Measurements from ENCODE around the gene TFPI. TPM values are rescaled to one million over a fixed set of nuclear protein-coding genes. Genes with fewer than 3 reads are reported as not detected.

The TFPI gene
- total RNA-seq, 1 experiment from 2014 or later: 65.7 TPM

DNA sequence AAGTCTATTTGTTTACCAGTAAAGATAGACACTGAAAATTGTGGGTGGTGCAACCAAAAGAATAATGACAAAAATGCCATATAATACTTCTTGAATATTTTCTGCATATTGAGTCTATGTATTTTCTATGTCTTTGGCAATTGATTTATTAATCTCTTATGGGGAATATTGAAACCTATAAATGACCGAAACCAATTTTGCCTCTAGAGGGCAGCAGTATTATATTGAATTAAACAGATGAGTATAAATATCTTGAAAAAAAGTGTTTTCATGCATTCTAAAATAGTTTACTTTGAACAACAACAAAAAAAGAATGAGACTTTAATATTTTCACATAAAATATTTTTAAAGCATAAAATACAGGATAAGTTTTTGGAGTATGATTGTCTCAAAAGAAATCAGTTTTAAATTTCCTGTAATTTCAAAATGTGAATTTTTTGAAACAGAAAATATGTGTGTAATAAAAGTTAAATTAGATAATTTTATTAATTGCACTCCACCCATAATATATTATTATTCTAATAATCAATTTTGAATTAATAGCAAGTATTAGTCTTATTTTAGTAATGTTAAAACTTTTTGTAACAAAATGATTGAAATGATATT, 56.3 kb downstream of the TFPI start:
- H3K4me3 ChIP-seq: no peak overlapping the region
- no peaks in the 10 kb centered on the region for H3F3A ChIP-seq (ENCODE audit: insufficient read depth, low read depth)
- ChIA-PET CTCF (no interaction called here), POLR2A (ENCODE audit: unreplicated experiment) (no interaction called here)
- no peak overlapping the region for H3K4me2 ChIP-seq
- DNase-seq: no peak
- TF ChIP-seq, protein P1, sequence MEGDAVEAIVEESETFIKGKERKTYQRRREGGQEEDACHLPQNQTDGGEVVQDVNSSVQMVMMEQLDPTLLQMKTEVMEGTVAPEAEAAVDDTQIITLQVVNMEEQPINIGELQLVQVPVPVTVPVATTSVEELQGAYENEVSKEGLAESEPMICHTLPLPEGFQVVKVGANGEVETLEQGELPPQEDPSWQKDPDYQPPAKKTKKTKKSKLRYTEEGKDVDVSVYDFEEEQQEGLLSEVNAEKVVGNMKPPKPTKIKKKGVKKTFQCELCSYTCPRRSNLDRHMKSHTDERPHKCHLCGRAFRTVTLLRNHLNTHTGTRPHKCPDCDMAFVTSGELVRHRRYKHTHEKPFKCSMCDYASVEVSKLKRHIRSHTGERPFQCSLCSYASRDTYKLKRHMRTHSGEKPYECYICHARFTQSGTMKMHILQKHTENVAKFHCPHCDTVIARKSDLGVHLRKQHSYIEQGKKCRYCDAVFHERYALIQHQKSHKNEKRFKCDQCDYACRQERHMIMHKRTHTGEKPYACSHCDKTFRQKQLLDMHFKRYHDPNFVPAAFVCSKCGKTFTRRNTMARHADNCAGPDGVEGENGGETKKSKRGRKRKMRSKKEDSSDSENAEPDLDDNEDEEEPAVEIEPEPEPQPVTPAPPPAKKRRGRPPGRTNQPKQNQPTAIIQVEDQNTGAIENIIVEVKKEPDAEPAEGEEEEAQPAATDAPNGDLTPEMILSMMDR (conservative IDR thresholded peaks at IDR 0.05): peak; percentile 69
- TF ChIP-seq EZH2 (IDR thresholded peaks at IDR 0.05; ENCODE audit: low read depth): no peak
- no peaks in the 10 kb centered on the region for H3K9me3 ChIP-seq (ENCODE audit: insufficient read depth, low read depth)
- no TSS peak for BruUV-seq (replicated peaks)
- no peaks in the 10 kb centered on the region for H3K79me2 ChIP-seq (ENCODE audit: low read depth)
- H3K4me1 ChIP-seq (replicated peaks; ENCODE audit: insufficient read depth): no peaks in the 10 kb centered on the region
- no peak overlapping the region for H2AFZ ChIP-seq
- no peaks in the 10 kb centered on the region for H3K9me2 ChIP-seq (ENCODE audit: insufficient read depth)
- H3K27ac ChIP-seq: no peak overlapping the region
- intact Hi-C loops (cut with micrococcal nuclease; ENCODE audit: unreplicated experiment): no loop called here
- no peaks in the 10 kb centered on the region for H3K36me3 ChIP-seq (ENCODE audit: low read depth)
- no peaks in the 10 kb centered on the region for H4K20me1 ChIP-seq (ENCODE audit: insufficient read depth)
- H3K27me3 ChIP-seq (ENCODE audit: insufficient read depth, low read depth): no peaks in the 10 kb centered on the region

DNA sequence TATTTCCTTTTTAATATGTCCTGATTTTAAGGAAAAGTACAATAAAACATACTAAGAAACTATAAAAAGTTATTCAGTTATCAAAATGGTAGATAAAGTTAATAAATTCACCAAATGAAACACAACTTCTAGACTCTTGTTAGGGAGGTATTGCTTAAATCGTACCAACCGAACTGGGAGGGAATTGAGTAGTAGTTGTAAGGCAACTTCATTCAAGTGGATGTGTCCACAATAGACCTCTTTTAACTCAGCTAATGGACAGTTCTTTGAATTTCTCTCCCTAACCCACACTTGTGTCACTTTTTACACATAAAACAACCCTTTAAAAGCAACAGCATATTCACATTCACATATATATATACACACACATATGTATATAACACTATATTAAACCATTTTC, 57.1 kb downstream of the TFPI start:
- Histone ChIP-seq H3K9me3 (ENCODE audit: insufficient read depth, low read depth) (no peaks in the 10 kb centered on the region), H3K4me2 (no peak overlapping the region), H3F3A (ENCODE audit: insufficient read depth, low read depth) (no peaks in the 10 kb centered on the region), H3K9me2 (ENCODE audit: insufficient read depth) (no peaks in the 10 kb centered on the region), H4K20me1 (ENCODE audit: insufficient read depth) (no peaks in the 10 kb centered on the region), H3K27me3 (ENCODE audit: insufficient read depth, low read depth) (no peaks in the 10 kb centered on the region), H3K4me1 (replicated peaks; ENCODE audit: insufficient read depth) (no peaks in the 10 kb centered on the region), H3K79me2 (ENCODE audit: low read depth) (no peaks in the 10 kb centered on the region), H2AFZ (no peak overlapping the region), H3K36me3 (ENCODE audit: low read depth) (no peaks in the 10 kb centered on the region), H3K27ac (no peak overlapping the region), H3K4me3 (no peak overlapping the region)
- CTCF ChIA-PET: no interaction called here
- no peak for DNase-seq
- BruUV-seq (replicated peaks): no TSS peak
- intact Hi-C loops (cut with micrococcal nuclease; ENCODE audit: unreplicated experiment): no loop called here
- no peak for TF ChIP-seq EZH2 (IDR thresholded peaks at IDR 0.05; ENCODE audit: low read depth)
- TF ChIP-seq, protein P1 (conservative IDR thresholded peaks at IDR 0.05): no peak
- POLR2A ChIA-PET (ENCODE audit: unreplicated experiment): no interaction called here

- Histone ChIP-seq H3K27ac (no peak overlapping the region), H3F3A (ENCODE audit: insufficient read depth, low read depth) (no peaks in the 10 kb centered on the region), H3K79me2 (ENCODE audit: low read depth) (no peaks in the 10 kb centered on the region), H3K9me3 (ENCODE audit: insufficient read depth, low read depth) (no peaks in the 10 kb centered on the region), H2AFZ (no peak overlapping the region), H3K4me2 (no peak overlapping the region), H3K36me3 (ENCODE audit: low read depth) (no peaks in the 10 kb centered on the region), H3K27me3 (ENCODE audit: insufficient read depth, low read depth) (no peaks in the 10 kb centered on the region), H3K9me2 (ENCODE audit: insufficient read depth) (no peaks in the 10 kb centered on the region), H4K20me1 (ENCODE audit: insufficient read depth) (no peaks in the 10 kb centered on the region), H3K4me1 (replicated peaks; ENCODE audit: insufficient read depth) (no peaks in the 10 kb centered on the region), H3K4me3 (no peak overlapping the region)
- no peak for DNase-seq
- intact Hi-C loops (cut with micrococcal nuclease; ENCODE audit: unreplicated experiment): no loop called here
- TF ChIP-seq, protein P1 (conservative IDR thresholded peaks at IDR 0.05): no peak
- TF ChIP-seq EZH2 (IDR thresholded peaks at IDR 0.05; ENCODE audit: low read depth): no peak
- no TSS peak for BruUV-seq (replicated peaks)
- ChIA-PET CTCF (no interaction called here), POLR2A (ENCODE audit: unreplicated experiment) (no interaction called here)
Observed at GRCh38 chr2:187495324-187495723, 58.9 kb downstream of the TFPI start.

Data from PC-9 (cell line).